22Rv1 (cell line): Measurements from ENCODE around the gene PAQR5.

Experiments used
- ZFX ChIP-seq: fragments of 450-650 bp; IDR thresholded peaks from 2 replicates; pipeline ENCODE4 v1.6.1; 2017; ENCODE audit warnings: antibody characterized with exemption, borderline replicate concordance
- TF ChIP-seq, protein P1 (sequence below): fragments of 450-650 bp; IDR thresholded peaks from 2 replicates; pipeline ENCODE4 v1.5.1; 2017; ENCODE audit warnings: mild to moderate bottlenecking

DNA sequence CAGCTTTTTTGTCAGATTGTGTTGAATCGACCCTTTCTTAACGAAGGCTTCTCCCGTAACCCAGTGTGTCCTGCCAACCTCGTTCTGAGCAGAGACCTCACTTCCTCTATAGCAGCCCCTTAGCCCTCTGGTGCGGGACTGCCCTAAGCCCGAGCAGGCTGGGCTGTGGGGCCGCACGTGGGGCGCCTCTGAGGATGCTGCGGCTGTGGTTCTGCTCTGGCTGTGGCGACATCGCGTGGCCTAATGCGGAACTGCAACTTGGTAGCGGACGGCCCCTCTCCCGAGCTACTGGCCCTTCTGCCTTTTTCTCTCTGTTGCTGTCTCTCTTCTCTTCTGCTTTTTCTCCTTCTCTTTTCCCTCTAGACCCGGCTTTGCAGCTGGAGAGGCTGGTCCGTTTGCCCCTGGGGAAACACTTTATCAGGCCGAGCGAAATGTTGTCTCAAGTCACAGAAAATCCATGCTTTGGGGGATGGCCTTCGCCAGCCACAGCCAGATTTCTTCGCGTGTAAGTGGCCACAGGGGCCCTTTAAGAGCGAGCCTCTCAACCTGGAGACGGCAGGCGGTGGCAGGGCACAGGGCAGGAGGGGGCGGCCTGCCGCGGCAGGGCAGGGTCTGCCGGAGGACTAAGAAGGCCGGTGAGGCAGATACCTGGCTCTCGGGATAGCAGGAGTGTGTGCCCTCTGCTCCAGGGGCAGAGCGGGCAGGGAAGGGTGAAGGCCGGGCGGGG is 96.0 kb downstream of the PAQR5 start:
- TF ChIP-seq, protein P1, sequence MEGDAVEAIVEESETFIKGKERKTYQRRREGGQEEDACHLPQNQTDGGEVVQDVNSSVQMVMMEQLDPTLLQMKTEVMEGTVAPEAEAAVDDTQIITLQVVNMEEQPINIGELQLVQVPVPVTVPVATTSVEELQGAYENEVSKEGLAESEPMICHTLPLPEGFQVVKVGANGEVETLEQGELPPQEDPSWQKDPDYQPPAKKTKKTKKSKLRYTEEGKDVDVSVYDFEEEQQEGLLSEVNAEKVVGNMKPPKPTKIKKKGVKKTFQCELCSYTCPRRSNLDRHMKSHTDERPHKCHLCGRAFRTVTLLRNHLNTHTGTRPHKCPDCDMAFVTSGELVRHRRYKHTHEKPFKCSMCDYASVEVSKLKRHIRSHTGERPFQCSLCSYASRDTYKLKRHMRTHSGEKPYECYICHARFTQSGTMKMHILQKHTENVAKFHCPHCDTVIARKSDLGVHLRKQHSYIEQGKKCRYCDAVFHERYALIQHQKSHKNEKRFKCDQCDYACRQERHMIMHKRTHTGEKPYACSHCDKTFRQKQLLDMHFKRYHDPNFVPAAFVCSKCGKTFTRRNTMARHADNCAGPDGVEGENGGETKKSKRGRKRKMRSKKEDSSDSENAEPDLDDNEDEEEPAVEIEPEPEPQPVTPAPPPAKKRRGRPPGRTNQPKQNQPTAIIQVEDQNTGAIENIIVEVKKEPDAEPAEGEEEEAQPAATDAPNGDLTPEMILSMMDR, result peak; percentile 97
- no peak for TF ChIP-seq ZFX
